ENCODE data around the gene PPARA. TPM values are rescaled to one million over a fixed set of nuclear protein-coding genes. Genes with fewer than 3 reads are reported as not detected.

PPARA gene
- total and polyA plus RNA-seq, 11 donors = 21.1 to 96.4 (median 80.4) TPM

DNA sequence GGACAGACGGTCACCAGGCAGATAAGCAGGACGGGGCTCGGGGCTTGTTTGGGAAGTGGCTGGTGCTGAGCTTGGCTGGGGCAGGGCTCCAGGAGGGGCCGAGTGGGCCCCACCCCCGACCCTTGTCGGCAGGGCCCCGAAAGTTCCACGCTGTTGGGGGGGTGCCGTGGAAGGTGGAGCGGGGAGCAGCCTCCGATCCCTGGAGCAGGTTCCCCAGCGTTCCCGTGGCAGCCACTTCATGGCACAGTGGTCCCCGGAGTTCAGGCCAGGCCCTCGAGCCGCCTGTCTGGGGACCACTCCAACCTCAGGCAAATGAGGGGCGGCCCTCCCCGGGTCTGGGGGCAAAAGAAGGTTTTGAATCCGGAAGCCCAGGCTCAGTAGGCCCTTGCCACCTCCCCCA lies 46.7 kb upstream of the PPARA start:
- no peaks in the 10 kb centered on the region for H3K9me3 ChIP-seq
- peak overlapping the region; percentile 70 to 88 (median 83) for H3K27ac ChIP-seq
- intact Hi-C loops (cut with DNase I) = loop anchor here in 1 of 10 donors (2.0 kb wide), 1 partner anchor 31 kb away; no protein-coding TSS in a partner anchor
- peaks cover 3 to 85% (median 63%) of the 10 kb centered on the region in 9 donors for H3K36me3 ChIP-seq
- H3K27me3 ChIP-seq = no peaks in the 10 kb centered on the region
- DNase-seq = no peak
- peaks cover 19 to 98% (median 75%) of the 10 kb centered on the region in 12 donors for H3K4me1 ChIP-seq
- H3K4me3 ChIP-seq = no peak overlapping the region
- ATAC-seq = no peak
- 73 to 90% (median 80%) methylated on average over 9 to 19 of the region's 19 CpGs for WGBS, 4 donors
- TF ChIP-seq POLR2A (IDR thresholded peaks at IDR 0.05) = no peak
- TF ChIP-seq, protein P1, sequence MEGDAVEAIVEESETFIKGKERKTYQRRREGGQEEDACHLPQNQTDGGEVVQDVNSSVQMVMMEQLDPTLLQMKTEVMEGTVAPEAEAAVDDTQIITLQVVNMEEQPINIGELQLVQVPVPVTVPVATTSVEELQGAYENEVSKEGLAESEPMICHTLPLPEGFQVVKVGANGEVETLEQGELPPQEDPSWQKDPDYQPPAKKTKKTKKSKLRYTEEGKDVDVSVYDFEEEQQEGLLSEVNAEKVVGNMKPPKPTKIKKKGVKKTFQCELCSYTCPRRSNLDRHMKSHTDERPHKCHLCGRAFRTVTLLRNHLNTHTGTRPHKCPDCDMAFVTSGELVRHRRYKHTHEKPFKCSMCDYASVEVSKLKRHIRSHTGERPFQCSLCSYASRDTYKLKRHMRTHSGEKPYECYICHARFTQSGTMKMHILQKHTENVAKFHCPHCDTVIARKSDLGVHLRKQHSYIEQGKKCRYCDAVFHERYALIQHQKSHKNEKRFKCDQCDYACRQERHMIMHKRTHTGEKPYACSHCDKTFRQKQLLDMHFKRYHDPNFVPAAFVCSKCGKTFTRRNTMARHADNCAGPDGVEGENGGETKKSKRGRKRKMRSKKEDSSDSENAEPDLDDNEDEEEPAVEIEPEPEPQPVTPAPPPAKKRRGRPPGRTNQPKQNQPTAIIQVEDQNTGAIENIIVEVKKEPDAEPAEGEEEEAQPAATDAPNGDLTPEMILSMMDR (IDR thresholded peaks at IDR 0.05) = no peak

DNA sequence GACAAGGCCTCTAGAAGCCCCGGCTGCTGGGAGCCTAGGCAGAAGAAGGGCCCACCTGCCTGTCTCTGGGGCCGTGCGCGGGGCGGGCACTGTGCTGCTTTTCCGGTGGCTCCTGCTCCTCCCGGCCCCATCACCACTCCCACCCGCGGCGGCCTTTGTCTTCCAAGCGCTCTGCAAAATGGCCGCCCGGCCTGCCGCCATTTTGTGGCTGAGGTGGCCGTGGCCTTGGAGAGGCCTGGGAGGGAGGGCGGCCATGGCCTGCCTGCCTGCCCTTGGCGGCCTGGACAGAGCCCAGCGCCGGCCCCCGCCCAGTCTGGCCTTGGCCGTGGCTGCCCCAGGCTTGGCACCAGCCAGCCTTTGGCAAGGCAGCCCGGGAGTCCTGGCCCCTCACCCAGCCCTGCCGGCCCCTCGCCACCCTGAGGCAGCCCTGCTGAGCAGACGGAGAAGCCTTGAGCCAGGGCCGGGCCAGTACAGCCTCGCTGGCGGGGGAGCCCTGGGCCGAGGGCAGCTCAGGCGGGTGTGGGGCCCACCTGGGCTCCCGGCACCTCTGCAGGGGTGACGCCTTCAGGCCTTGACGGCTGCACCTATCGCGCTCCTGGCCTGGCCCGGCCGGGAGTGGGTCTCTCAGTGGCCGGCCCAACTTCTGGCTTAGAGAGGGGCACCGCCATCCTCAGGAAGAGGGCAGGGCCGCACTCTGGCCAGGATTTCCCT lies 46.0 kb upstream of the PPARA start:
- Histone ChIP-seq H3K4me1 (peaks cover 21 to 98% (median 80%) of the 10 kb centered on the region in 12 donors), H3K9me3 (no peaks in the 10 kb centered on the region), H3K4me3 (no peak overlapping the region), H3K36me3 (peaks cover 0 to 84% (median 60%) of the 10 kb centered on the region in 9 donors), H3K27me3 (no peaks in the 10 kb centered on the region), H3K27ac (peak overlapping the region; percentile 70 to 88 (median 83))
- 58 to 80% (median 61%) methylated on average over 6 to 40 of the region's 40 CpGs for WGBS, 4 donors
- TF ChIP-seq POLR2A (IDR thresholded peaks at IDR 0.05) = no peak
- TF ChIP-seq, protein P1 (IDR thresholded peaks at IDR 0.05) = no peak
- DNase-seq (peak in 1 of 5 donors; percentile 70), ATAC-seq (peak in 3 of 4 donors; percentile 6 to 39 (median 28))
- intact Hi-C loops (cut with DNase I) = loop anchor here in 1 of 10 donors (2.0 kb wide), 1 partner anchor 32 kb away; no protein-coding TSS in a partner anchor

DNA sequence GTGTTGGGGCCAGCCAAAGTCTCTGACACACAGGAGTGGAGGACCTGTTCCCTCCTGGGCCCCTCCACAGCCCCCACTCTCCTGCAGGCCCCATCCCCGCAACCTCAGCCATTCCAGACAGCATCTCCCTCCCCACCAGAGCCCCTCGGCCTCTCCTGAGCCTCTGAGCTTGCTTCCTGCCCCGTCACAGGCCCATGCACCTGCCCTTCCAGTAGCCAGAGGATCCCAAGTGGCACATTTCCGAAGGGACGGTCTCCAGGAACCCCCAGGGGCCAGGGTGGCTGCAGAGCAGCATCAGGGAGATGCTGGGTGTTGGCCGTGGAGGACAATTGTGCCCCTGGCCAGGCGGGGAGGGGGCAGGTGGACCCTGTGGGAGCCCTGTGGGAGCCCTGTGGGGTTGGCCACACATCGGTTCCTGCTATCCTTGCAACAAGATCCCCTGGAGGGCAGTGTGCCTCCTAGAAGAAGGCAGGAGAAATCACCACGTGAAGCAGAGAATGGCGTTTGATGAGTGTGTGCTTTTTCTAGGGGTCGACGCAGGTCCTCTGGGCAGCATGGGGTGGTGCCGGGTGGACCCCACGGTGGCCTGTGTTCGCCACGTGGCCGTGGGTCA lies 45.3 kb upstream of the PPARA start:
- H3K36me3 ChIP-seq = peaks cover 0 to 84% (median 60%) of the 10 kb centered on the region in 9 donors
- H3K27ac ChIP-seq = peak overlapping the region; percentile 70 to 88 (median 83)
- intact Hi-C loops (cut with DNase I) = loop anchor here in 2 of 10 donors (2.0 to 5.0 kb wide), 2 partner anchors 32 to 33 kb away; no protein-coding TSS in a partner anchor
- TF ChIP-seq, protein P1 (IDR thresholded peaks at IDR 0.05) = no peak
- no peak for TF ChIP-seq POLR2A (IDR thresholded peaks at IDR 0.05)
- no peaks in the 10 kb centered on the region for H3K27me3 ChIP-seq
- H3K4me3 ChIP-seq = no peak overlapping the region
- peaks cover 24 to 98% (median 84%) of the 10 kb centered on the region in 12 donors for H3K4me1 ChIP-seq
- no peak for ATAC-seq
- no peaks in the 10 kb centered on the region for H3K9me3 ChIP-seq
- DNase-seq = no peak
- WGBS, 4 donors = 52 to 68% (median 55%) methylated on average over 14 to 17 of the region's 17 CpGs
